ENCODE results near the gene PDIA5. TPM values are rescaled to one million over a fixed set of nuclear protein-coding genes. Genes with fewer than 3 reads are reported as not detected.

The PDIA5 gene
- total RNA-seq, 1 donor from 2014 or later = 28.5 TPM

- H3K9me3 Mint-ChIP-seq = no peaks in the 10 kb centered on the region
- no peak overlapping the region for H3K4me3 Mint-ChIP-seq
- H3K36me3 Mint-ChIP-seq = no peaks in the 10 kb centered on the region
- peaks cover 7% of the 10 kb centered on the region for H3K4me1 Mint-ChIP-seq (ENCODE audit: unreplicated experiment)
- peaks cover 21% of the 10 kb centered on the region for H3K27me3 Mint-ChIP-seq
- TF ChIP-seq CTCF (conservative IDR thresholded peaks at IDR 0.05) = no peak
- H3K27ac Mint-ChIP-seq = no peak overlapping the region
- no peak for DNase-seq (ENCODE audit: extremely low spot score, unreplicated experiment)
Measured at GRCh38 chr3:123061856-123062255, 5.0 kb upstream of the PDIA5 start.

GRCh38 chr3:123063034-123063433 is 3.8 kb upstream of the PDIA5 start:
- no peak for TF ChIP-seq CTCF (conservative IDR thresholded peaks at IDR 0.05)
- H3K4me3 Mint-ChIP-seq = no peak overlapping the region
- no peak for DNase-seq (ENCODE audit: extremely low spot score, unreplicated experiment)
- H3K4me1 Mint-ChIP-seq (ENCODE audit: unreplicated experiment) = peaks cover 8% of the 10 kb centered on the region
- H3K9me3 Mint-ChIP-seq = no peaks in the 10 kb centered on the region
- peaks cover 21% of the 10 kb centered on the region for H3K27me3 Mint-ChIP-seq
- no peak overlapping the region for H3K27ac Mint-ChIP-seq
- H3K36me3 Mint-ChIP-seq = no peaks in the 10 kb centered on the region

- TF ChIP-seq CTCF (conservative IDR thresholded peaks at IDR 0.05) = no peak
- H3K36me3 Mint-ChIP-seq = no peaks in the 10 kb centered on the region
- H3K4me3 Mint-ChIP-seq = peak overlapping the region; percentile 17
- no peak overlapping the region for H3K27ac Mint-ChIP-seq
- H3K27me3 Mint-ChIP-seq = peaks cover 21% of the 10 kb centered on the region
- H3K4me1 Mint-ChIP-seq (ENCODE audit: unreplicated experiment) = peaks cover 19% of the 10 kb centered on the region
- no peak for DNase-seq (ENCODE audit: extremely low spot score, unreplicated experiment)
- H3K9me3 Mint-ChIP-seq = no peaks in the 10 kb centered on the region
Measured at GRCh38 chr3:123064506-123064905, 2.3 kb upstream of the PDIA5 start.

GRCh38 chr3:123064914-123065313 is 1.9 kb upstream of the PDIA5 start:
- TF ChIP-seq CTCF (conservative IDR thresholded peaks at IDR 0.05) = no peak
- no peak for DNase-seq (ENCODE audit: extremely low spot score, unreplicated experiment)
- Mint-ChIP-seq H3K4me1 (ENCODE audit: unreplicated experiment) (peaks cover 19% of the 10 kb centered on the region), H3K27me3 (peaks cover 21% of the 10 kb centered on the region), H3K36me3 (no peaks in the 10 kb centered on the region), H3K27ac (no peak overlapping the region), H3K9me3 (no peaks in the 10 kb centered on the region), H3K4me3 (peak overlapping the region; percentile 17)

GRCh38 chr3:123066599-123066895 is 278 bp upstream of the PDIA5 start:
- Mint-ChIP-seq H3K27ac (peak overlapping the region; percentile 63), H3K27me3 (peaks cover 13% of the 10 kb centered on the region), H3K9me3 (no peaks in the 10 kb centered on the region), H3K4me1 (ENCODE audit: unreplicated experiment) (peaks cover 30% of the 10 kb centered on the region), H3K4me3 (peak overlapping the region; percentile 94), H3K36me3 (no peaks in the 10 kb centered on the region)
- no peak for TF ChIP-seq CTCF (conservative IDR thresholded peaks at IDR 0.05)
- DNase-seq (ENCODE audit: extremely low spot score, unreplicated experiment) = no peak

Data from type B pancreatic cell (in vitro differentiated cells).